WERI-Rb-1 (cell line): Measurements from ENCODE around the gene TOP1.

ENCODE experiments used
- DNase-seq: peaks from one replicate; pipeline ENCODE4 v3.0.0-alpha.2; 2020
- H3K27ac ChIP-seq: fragments of 250-450 bp; sonication (Bioruptor Pico); 2 replicates; pipeline ENCODE4 v1.5.1; 2020; ENCODE audit warnings: mild to moderate bottlenecking, moderate library complexity
- H3K27me3 ChIP-seq: fragments of 250-450 bp; sonication (Bioruptor Pico); 2 replicates; pipeline ENCODE4 v1.5.1; 2021; ENCODE audit warnings: mild to moderate bottlenecking, low read depth, moderate library complexity; ENCODE audit not compliant: insufficient read depth, severe bottlenecking
- H3K36me3 ChIP-seq: fragments of 250-450 bp; sonication (Bioruptor Pico); 2 replicates; pipeline ENCODE4 v1.5.1; 2020; ENCODE audit warnings: mild to moderate bottlenecking, moderate library complexity
- H3K4me3 ChIP-seq: 2 replicates; pipeline ENCODE4 v1.5.1; 2011; ENCODE audit warnings: low read depth, mild to moderate bottlenecking, control low read depth, low read length
- H3K9me3 ChIP-seq: fragments of 250-450 bp; sonication (Bioruptor Pico); 2 replicates; pipeline ENCODE4 v1.5.1; 2021; ENCODE audit warnings: mild to moderate bottlenecking, moderate library complexity; ENCODE audit not compliant: severe bottlenecking
- TF ChIP-seq, protein P1 (sequence below): IDR thresholded peaks from 2 replicates; pipeline ENCODE4 v1.5.1; 2011; ENCODE audit warnings: low read depth, mild to moderate bottlenecking, control low read depth, inconsistent platforms, low read length

The TOP1 gene

DNA sequence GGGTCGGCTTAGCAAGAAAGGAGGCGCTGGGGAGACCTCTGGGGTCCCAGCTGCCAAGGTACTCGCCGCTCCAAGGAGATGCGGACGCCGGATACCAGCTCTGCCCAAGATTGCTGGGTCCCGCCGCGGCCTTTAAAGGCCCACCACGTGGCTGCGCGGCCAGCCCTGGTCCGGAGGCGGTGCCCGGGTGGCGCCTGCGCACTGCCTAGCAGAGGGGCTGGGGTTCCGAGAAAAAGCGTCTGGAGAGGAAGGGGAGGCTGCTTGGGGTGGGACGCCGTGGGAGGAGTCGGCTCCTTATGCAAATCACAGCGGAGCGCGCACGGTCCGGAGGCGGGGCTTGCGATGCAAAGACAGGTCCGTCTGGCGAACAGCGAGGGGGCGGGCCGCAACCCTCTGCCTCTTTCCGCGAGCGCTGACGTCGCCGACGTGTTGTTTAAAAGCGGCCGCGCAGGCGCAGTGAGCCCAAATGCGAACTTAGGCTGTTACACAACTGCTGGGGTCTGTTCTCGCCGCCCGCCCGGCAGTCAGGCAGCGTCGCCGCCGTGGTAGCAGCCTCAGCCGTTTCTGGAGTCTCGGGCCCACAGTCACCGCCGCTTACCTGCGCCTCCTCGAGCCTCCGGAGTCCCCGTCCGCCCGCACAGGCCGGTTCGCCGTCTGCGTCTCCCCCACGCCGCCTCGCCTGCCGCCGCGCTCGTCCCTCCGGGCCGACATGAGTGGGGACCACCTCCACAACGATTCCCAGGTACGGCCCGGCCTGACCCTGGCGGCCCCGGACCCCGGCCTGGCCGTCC, at the start of gene TOP1:
TSS of gene TOP1 (plus strand) at position 464 of the 791 bp plus-strand sequence. CDS start at position 710, 246 bp downstream.
- peak; percentile 100 for DNase-seq
- TF ChIP-seq, protein P1, sequence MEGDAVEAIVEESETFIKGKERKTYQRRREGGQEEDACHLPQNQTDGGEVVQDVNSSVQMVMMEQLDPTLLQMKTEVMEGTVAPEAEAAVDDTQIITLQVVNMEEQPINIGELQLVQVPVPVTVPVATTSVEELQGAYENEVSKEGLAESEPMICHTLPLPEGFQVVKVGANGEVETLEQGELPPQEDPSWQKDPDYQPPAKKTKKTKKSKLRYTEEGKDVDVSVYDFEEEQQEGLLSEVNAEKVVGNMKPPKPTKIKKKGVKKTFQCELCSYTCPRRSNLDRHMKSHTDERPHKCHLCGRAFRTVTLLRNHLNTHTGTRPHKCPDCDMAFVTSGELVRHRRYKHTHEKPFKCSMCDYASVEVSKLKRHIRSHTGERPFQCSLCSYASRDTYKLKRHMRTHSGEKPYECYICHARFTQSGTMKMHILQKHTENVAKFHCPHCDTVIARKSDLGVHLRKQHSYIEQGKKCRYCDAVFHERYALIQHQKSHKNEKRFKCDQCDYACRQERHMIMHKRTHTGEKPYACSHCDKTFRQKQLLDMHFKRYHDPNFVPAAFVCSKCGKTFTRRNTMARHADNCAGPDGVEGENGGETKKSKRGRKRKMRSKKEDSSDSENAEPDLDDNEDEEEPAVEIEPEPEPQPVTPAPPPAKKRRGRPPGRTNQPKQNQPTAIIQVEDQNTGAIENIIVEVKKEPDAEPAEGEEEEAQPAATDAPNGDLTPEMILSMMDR, result no peak
- Histone ChIP-seq H3K27ac (peak within 1 kb of the TSS; percentile 97), H3K27me3 (no peaks in the 10 kb centered on the region), H3K4me3 (peak within 1 kb of the TSS; percentile 86), H3K36me3 (peaks cover 36% of the 10 kb centered on the region), H3K9me3 (no peaks in the 10 kb centered on the region)

DNA sequence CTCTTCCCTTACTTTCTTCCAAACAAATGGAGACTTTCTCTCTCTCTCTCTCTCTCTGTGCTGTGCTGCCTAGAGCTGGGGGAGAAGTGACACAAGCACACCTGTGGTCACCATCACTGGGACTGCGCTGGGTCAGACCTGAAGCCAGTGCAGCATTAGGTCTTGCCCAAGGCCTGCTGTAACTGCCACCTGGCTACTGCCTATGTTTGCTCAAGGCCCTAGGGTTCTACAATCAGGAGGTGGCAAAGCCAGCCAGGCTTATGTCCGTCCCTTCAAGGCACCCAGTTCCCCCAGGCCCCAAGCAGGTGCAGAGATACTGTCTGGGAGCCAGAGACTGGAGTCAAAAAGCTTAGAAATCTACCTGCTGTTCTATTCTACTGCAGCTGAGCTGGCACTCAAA, 49.4 kb upstream of the TOP1 start:
- TF ChIP-seq, protein P1, result no peak
- H3K27me3 ChIP-seq, result no peaks in the 10 kb centered on the region
- H3K36me3 ChIP-seq, result no peaks in the 10 kb centered on the region
- H3K4me3 ChIP-seq, result no peak overlapping the region
- H3K9me3 ChIP-seq, result peaks cover 12% of the 10 kb centered on the region
- no peak overlapping the region for H3K27ac ChIP-seq
- no peak for DNase-seq

DNA sequence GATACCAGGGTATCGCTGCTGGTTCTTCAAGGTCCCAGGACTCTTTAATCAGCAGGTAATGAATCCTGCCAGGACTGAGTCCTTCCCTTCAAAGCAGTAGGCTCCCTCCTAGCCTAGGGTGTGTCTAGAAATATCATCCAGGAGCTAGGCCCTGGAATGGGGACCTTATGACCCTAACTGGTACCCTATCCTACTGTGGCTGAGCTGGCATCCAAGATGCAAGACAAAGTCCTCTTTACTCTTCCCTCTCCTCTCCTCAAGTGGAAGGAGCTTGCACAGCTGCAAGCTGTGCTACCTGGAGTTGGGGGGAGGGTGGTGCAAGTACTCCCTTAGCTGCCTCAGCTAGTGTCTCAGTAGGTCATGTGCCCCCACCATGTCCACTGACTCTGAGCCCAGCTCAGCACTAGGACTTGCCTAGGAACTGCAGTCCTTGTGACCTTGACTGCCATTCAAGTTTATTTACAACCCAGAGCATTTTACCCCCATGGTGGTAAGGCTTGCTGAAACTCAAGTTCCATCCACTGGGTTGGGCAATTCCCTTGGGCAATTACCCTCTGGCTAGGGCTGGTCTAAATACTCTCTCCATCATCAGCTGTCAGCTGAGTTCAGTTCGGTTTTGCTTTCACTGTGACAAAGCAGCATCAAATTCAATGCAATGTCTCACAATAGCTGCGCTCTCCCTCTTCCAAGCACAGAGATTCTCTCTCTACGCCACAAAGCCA, 48.4 kb upstream of the TOP1 start:
- DNase-seq, result no peak
- no peaks in the 10 kb centered on the region for H3K27me3 ChIP-seq
- TF ChIP-seq, protein P1, result no peak
- H3K9me3 ChIP-seq, result peaks cover 15% of the 10 kb centered on the region
- H3K27ac ChIP-seq, result no peak overlapping the region
- H3K36me3 ChIP-seq, result no peaks in the 10 kb centered on the region
- no peak overlapping the region for H3K4me3 ChIP-seq

DNA sequence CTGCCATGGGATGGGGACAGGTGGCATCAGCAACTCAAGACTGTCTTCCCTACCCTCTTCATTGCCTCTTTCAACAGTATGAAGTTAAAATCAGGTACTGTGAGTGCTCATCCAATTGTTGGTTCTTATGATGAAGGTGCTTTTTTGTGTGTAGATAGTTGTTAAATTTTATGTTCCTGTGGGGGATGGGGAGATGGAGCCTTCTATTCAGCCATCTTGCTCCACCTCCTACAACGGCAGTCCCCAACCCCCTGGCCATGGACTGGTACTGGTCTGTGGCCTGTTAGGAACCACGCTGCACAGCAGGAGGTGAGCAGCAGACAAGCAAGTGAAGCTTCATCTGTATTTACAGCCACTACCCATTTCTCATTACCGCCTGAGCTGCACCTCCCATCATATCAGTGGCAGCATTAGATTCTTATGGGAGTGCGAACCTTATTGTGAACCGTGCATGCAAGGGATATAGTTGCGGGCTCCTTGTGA, 47.8 kb upstream of the TOP1 start:
- H3K9me3 ChIP-seq, result peaks cover 15% of the 10 kb centered on the region
- no peaks in the 10 kb centered on the region for H3K36me3 ChIP-seq
- no peaks in the 10 kb centered on the region for H3K27me3 ChIP-seq
- no peak overlapping the region for H3K4me3 ChIP-seq
- DNase-seq, result no peak
- TF ChIP-seq, protein P1, result no peak
- H3K27ac ChIP-seq, result no peak overlapping the region

DNA sequence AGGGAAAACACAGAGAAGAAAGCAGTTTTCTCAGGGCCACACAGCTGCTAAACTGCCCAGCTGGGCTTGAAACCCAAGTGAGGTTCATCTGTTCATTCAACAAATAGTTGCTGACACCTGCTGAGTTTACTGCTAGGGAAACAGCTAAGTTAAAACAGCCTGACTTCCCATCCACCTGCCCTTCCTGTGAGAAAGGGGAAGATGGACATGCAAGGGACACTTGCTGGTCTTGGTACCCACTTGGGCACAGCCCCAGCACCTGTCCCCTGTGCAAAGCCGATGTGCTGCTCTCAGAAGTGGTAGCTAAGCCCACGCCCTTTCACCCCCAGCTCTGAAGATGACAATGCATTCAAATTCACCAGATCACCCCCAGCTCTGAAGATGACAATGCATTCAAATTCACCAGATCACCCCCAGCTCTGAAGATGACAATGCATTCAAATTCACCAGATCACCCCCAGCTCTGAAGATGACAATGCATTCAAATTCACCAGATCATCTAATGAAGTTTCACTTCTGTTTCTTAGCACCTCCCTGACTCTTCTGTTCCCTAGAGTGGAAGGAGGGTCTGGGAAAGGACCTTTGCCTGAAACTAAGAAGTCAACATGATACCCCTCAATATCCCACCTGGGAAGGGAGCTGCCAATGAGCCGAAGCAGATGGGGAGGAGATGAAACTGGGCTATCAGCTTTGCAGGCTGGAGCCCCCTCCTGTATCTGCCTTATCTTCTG, 46.0 kb upstream of the TOP1 start:
- H3K27me3 ChIP-seq, result no peaks in the 10 kb centered on the region
- TF ChIP-seq, protein P1, result no peak
- no peak for DNase-seq
- no peaks in the 10 kb centered on the region for H3K36me3 ChIP-seq
- peaks cover 10% of the 10 kb centered on the region for H3K9me3 ChIP-seq
- H3K27ac ChIP-seq, result no peak overlapping the region
- H3K4me3 ChIP-seq, result no peak overlapping the region
